ENCODE measurements around the gene CAMP.
A peak's percentile ranks its signal among the peaks of the same experiment; 100 is the strongest.
"Not testable (repeated sequence)": the region's sequence is repeated elsewhere in the genome, so short reads cannot be mapped to it uniquely, and the experiment has no call there.

The CAMP gene

DNA sequence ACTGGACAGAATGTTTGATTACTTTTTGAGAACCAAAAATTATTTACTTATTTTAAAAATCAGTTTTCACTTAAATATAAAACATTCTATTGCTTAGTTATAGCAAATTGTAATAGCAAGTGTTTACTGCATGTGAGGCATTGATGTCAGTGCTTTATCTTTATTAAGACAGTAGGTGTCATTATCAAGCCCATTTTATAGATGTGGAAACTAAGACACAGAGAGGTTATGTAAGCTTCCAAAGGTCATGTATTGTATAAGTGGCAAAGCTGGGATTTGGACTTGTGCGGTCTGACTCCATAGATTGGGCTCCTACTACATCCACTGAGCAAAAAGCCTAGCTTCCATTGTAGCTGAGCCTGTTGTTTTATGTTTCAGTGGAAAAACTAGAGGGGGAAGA lies 35.2 kb downstream of the CAMP start:
- DNase-seq (ENCODE audit: low read depth): no peak

DNA sequence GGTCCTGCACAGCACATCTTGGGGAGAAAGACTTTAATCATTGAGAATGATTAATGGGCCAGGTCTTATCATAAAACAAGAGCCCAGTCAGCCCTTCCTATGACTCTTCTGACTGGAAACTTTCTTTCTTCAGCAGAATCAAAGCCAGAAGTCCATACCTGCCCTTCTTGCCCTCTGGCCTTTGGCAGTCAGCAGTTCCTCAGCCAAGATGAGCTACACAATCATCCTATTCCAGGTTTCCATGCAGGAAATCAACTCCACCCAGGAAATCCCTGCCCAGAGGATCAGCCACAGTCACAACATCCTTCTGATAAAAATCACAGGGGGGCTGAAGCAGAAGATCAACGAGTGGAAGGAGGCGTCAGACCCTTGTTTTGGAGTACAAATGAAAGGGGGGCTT lies 44.5 kb downstream of the CAMP start:
- no peak for DNase-seq (ENCODE audit: low read depth)

DNA sequence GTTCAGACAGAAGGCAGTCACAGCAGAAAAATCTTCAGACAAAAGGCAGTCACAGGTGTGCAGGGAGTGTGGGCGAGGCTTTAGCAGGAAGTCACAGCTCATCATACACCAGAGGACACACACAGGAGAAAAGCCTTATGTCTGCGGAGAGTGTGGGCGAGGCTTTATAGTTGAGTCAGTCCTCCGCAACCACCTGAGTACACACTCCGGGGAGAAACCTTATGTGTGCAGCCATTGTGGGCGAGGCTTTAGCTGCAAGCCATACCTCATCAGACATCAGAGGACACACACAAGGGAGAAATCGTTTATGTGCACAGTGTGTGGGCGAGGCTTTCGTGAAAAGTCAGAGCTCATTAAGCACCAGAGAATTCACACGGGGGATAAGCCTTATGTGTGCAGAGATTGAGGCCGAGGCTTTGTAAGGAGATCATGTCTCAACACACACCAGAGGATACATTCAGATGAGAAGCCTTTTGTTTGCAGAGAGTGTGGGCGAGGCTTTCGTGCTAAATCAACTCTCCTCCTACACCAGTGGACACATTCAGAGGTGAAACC lies 45.2 kb downstream of the CAMP start:
- DNase-seq (ENCODE audit: low read depth): no peak

DNA sequence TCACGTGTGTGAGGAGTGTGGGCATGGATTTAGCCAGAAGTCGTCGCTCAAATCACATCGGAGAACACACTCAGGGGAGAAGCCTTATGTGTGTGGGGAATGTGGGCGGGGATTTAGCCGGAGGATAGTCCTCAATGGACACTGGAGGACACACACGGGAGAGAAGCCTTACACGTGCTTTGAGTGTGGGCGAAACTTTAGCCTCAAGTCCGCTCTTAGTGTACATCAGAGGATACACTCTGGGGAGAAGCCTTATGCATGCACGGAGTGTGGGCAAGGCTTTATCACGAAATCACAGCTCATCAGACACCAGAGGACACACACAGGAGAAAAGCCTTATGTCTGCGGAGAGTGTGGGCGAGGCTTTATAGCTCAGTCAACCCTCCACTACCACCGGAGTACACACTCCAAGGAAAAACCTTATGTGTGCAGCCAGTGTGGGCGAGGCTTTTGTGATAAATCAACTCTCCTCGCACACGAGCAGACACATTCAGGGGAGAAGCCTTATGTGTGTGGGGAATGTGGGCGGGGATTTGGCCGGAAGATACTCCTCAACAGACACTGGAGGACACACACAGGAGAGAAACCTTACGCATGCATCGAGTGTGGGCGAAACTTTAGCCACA lies 45.8 kb downstream of the CAMP start:
- no peak for DNase-seq (ENCODE audit: low read depth)

DNA sequence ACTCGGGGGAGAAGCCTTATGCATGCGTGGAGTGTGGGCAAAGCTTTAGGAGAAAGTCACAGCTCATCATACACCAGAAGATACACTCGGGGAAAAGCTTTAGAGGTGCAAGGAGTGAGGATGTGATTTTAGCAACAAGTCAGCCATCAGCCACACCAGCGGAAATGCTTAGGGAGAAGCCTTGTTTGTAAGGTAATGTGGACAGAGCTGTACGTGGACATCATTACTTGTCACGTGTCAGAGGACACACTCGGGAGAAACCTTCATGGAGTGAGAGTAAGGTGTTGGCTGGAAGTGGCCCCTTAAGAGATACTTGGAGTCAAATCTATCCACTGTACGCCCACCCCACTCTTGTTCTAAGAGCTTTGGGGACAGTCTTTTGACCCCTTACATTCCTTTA lies 46.3 kb downstream of the CAMP start:
- DNase-seq (ENCODE audit: low read depth): no peak

DNA sequence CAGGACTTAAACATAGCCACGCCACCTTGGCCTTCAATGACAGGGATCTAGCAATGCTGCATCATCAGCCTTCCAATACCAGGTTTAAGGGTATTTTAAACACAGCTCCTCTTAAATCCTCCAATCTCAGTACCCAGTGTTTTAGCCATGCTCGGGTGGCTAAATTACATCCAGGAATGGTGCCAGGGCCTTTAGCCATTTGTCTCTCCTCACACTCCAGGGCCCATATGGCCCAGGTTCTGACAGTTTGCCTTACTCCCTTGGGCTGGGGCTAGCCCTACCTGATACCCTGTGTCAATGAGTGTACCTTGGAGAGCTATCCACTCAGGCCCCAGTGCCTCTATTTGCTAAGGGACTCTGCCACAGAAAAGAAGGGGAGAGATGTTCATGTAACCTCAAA lies 47.0 kb downstream of the CAMP start:
- DNase-seq (ENCODE audit: low read depth): no peak

DNA sequence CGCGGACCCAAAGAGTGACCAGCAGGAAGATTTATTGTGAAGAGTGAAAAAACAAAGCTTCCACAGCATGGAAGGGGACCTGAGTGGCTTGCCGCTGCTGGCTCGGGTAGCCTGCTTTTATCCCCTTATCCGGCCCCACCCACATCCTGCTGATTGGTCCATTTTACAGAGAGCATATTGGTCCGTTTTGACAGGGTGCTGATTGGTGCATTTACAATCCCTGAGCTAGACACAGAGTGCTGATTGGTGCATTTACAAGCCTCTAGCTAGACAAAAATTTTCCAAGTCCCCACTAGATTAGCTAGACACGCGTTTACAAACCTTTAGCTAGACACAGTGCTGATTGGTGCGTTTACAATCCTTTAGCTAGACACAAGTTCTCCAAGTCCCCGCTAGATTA lies 47.9 kb downstream of the CAMP start:
- not testable (repeated sequence) for DNase-seq (ENCODE audit: low read depth)

DNA sequence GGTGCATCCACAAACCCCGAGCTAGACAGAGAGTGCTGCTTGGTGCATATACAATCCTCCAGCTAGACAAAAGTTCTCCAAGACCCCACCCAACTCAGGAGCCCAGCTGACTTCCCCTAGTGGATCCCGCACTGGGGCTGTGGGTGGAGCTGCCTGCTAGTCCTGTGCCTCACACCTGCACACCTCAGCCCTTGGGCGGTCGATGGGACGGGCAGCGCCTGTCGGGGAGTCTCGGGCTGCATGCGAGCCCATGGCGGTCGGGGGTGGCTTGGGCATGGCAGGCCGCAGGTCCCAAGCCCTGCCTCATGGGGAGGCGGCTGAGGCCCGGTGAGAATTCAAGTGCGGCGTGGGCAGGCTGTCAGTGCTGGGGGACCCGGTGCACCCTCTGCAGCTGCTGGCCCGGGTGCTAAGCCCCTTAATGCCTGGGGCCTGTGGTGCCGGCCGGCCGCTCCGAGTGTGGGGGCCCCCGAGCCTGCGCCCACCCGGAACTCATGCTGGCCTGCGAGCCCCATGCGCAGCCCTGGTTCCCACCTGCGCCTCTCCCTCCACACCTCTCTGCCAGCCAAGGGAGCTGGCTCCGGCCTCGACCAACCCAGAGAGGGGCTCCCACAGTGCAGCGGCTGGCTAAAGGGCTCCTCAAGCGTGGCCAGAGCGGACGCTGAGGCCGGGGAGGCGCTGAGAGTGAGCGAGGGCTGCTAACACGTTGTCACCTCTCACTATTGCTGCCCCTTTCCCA lies 48.6 kb downstream of the CAMP start:
- no peak for DNase-seq (ENCODE audit: low read depth)

DNA sequence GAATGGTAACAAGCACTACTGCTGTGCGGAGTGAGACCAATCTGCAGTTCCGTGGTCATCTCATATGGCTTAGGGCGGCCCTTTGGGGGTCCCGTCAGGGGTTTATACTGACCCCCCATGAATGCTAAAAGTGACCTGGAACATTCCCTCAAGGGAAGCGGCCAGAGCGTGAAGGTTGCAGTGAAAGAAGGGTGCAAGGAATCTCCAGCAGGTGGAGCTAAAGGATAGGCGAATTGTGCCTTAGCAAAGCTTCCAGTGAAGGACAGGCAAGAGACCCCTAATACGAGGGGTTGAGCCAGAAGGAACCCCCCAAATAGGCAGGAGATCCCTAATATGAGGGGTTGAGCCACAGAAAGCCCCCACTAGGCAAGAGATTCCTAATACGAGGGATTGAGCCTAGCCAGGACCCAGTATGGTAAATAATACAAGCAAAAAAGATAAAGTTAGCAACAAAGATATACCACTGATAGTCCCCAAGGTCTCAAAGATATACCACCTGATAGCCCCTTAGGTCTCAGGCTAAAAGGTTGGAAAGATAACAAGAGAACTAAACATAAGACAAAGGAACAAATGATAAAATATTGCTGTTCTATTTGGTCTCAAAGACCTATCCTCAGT lies 50.4 kb downstream of the CAMP start:
- DNase-seq (ENCODE audit: low read depth): peak; percentile 55

DNA sequence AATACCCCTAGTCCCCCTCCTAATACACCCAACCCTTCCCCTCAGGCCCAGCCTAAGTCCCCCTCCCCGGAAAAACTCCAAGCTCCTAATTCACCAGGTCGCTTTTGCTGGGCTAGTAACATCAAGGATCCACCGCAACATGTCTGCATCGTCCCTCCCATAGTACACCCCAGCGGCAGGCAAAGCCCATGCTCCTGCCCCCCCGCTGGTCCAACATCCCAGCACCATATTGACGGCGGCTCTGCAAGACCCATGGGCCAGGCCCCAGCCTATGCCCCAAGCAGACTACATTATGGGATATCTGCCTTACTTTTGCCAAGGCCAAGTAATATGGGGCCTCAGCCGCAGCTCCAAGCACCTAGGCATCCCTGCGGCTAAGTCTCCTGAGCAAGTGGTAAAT lies 51.2 kb downstream of the CAMP start:
- DNase-seq (ENCODE audit: low read depth): no peak

All from iris pigment epithelial cell (primary cell).